ENCODE data around the gene TENM3.

TENM3 gene

GRCh38 chr4:182350041-182350440 lies 106.8 kb downstream of the TENM3 start:
- no peak for DNase-seq (ENCODE audit: extremely low read depth, low read depth)
- TF ChIP-seq CTCF (IDR thresholded peaks at IDR 0.05; ENCODE audit: low read depth, low read length): no peak

GRCh38 chr4:182351485-182351884 lies 108.3 kb downstream of the TENM3 start:
- no peak for TF ChIP-seq CTCF (IDR thresholded peaks at IDR 0.05; ENCODE audit: low read depth, low read length)
- no peak for DNase-seq (ENCODE audit: extremely low read depth, low read depth)

- no peak for DNase-seq (ENCODE audit: extremely low read depth, low read depth)
- no peak for TF ChIP-seq CTCF (IDR thresholded peaks at IDR 0.05; ENCODE audit: low read depth, low read length)
Observed at GRCh38 chr4:182354106-182354505, 110.9 kb downstream of the TENM3 start.

DNA sequence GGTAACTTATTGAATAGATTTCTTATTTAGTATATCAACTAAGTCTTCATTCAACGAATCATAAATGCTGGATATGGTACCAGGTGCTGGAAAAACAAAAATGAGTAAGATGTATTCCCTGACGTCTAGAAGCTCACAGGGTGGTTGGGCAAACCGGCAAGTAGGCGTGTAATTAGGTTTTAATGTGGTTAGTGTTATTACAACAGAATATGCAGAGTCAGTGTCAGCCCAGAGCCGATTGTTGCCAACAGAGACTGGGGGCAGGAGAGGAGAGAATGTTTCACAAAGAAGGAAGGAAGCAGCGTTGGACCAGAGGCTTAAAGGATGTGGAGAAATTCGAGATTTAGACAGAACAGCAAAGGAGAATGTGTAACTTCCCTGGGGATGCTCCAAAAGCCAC lies 111.7 kb downstream of the TENM3 start:
- DNase-seq (ENCODE audit: extremely low read depth, low read depth): no peak
- no peak for TF ChIP-seq CTCF (IDR thresholded peaks at IDR 0.05; ENCODE audit: low read depth, low read length)

GRCh38 chr4:182367153-182367552 lies 124.0 kb downstream of the TENM3 start:
- no peak for DNase-seq (ENCODE audit: extremely low read depth, low read depth)
- TF ChIP-seq CTCF (IDR thresholded peaks at IDR 0.05; ENCODE audit: low read depth, low read length): no peak

GRCh38 chr4:182369211-182369610 lies 126.0 kb downstream of the TENM3 start:
- TF ChIP-seq CTCF (IDR thresholded peaks at IDR 0.05; ENCODE audit: low read depth, low read length): no peak
- no peak for DNase-seq (ENCODE audit: extremely low read depth, low read depth)

DNA sequence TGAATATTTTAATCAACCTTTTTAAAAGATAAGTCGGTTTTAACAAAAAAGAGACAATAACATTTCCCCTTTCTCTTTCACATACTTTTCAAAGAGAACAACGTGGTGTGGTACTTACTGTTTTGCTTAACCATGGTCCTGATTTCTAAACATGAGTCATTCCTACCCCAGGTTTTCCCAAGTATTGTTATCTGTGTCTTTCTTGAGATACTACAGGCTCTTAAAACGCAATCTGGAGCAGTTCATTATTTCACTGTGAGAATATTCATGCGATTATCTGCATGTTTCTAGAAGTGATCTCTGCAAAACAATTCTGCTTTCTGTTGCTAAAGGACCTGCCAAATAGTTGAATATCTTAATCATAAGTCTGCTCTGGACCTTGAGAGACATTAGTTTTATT lies 127.3 kb downstream of the TENM3 start:
- no peak for TF ChIP-seq CTCF (IDR thresholded peaks at IDR 0.05; ENCODE audit: low read depth, low read length)
- DNase-seq (ENCODE audit: extremely low read depth, low read depth): no peak
